ENCODE measurements around the gene RGS19.
"Not testable (repeated sequence)": the region's sequence is repeated elsewhere in the genome, so short reads cannot be mapped to it uniquely, and the experiment has no call there.

The RGS19 gene

GRCh38 chr20:64079273-64080012 is at the start of gene RGS19:
Gene RGS19 (minus strand): TSS chr20:64079518. CDS start chr20:64076886, 2,632 bp downstream.
- H3K27ac Mint-ChIP-seq: peak within 1 kb of the TSS; percentile 92
- intact Hi-C loops (cut with micrococcal nuclease): no loop called here
- H3K4me3 Mint-ChIP-seq: peak within 1 kb of the TSS; percentile 98
- peaks cover 58% of the 10 kb centered on the region for H3K36me3 Mint-ChIP-seq (ENCODE audit: low read depth)
- peaks cover 74% of the 10 kb centered on the region for H3K4me1 Mint-ChIP-seq (ENCODE audit: low read depth)
- no peaks in the 10 kb centered on the region for H3K9me3 Mint-ChIP-seq
- peaks cover 3% of the 10 kb centered on the region for H3K27me3 Mint-ChIP-seq

GRCh38 chr20:64123517-64123916 is 44.2 kb upstream of the RGS19 start:
- not testable (repeated sequence) for H3K4me3 Mint-ChIP-seq; H3K9me3 Mint-ChIP-seq; H3K36me3 Mint-ChIP-seq (ENCODE audit: low read depth); H3K4me1 Mint-ChIP-seq (ENCODE audit: low read depth); H3K27ac Mint-ChIP-seq
- intact Hi-C loops (cut with micrococcal nuclease): loop anchor here (5.0 kb wide), 1 partner anchor 141 kb away; the partner anchor contains the start of gene PRPF6
- peaks cover 31% of the 10 kb centered on the region for H3K27me3 Mint-ChIP-seq

- H3K27me3 Mint-ChIP-seq: peaks cover 28% of the 10 kb centered on the region
- not testable (repeated sequence) for H3K27ac Mint-ChIP-seq; H3K4me3 Mint-ChIP-seq; H3K4me1 Mint-ChIP-seq (ENCODE audit: low read depth); H3K36me3 Mint-ChIP-seq (ENCODE audit: low read depth); H3K9me3 Mint-ChIP-seq
- intact Hi-C loops (cut with micrococcal nuclease): loop anchor here (5.0 kb wide), 1 partner anchor 141 kb away; the partner anchor contains the start of gene PRPF6
Observed at GRCh38 chr20:64122927-64123326, 43.6 kb upstream of the RGS19 start.

GRCh38 chr20:64121586-64121985 is 42.3 kb upstream of the RGS19 start:
- H3K4me3 Mint-ChIP-seq: no peak overlapping the region
- H3K4me1 Mint-ChIP-seq (ENCODE audit: low read depth): peaks cover 6% of the 10 kb centered on the region
- no peak overlapping the region for H3K27ac Mint-ChIP-seq
- H3K27me3 Mint-ChIP-seq: peaks cover 28% of the 10 kb centered on the region
- no peaks in the 10 kb centered on the region for H3K9me3 Mint-ChIP-seq
- intact Hi-C loops (cut with micrococcal nuclease): loop anchor here (5.0 kb wide), 1 partner anchor 139 kb away; the partner anchor contains the start of gene PRPF6
- no peaks in the 10 kb centered on the region for H3K36me3 Mint-ChIP-seq (ENCODE audit: low read depth)

- peaks cover 6% of the 10 kb centered on the region for H3K4me1 Mint-ChIP-seq (ENCODE audit: low read depth)
- intact Hi-C loops (cut with micrococcal nuclease): loop anchor here (1.0 to 5.0 kb wide), 3 partner anchors 37 to 138 kb away; partner anchors contain the start of gene PRPF6
- no peak overlapping the region for H3K4me3 Mint-ChIP-seq
- peaks cover 29% of the 10 kb centered on the region for H3K27me3 Mint-ChIP-seq
- H3K9me3 Mint-ChIP-seq: no peaks in the 10 kb centered on the region
- H3K36me3 Mint-ChIP-seq (ENCODE audit: low read depth): no peaks in the 10 kb centered on the region
- H3K27ac Mint-ChIP-seq: no peak overlapping the region
Observed at GRCh38 chr20:64119681-64120341, 40.5 kb upstream of the RGS19 start.

- peaks cover 27% of the 10 kb centered on the region for H3K27me3 Mint-ChIP-seq
- no peak overlapping the region for H3K27ac Mint-ChIP-seq
- intact Hi-C loops (cut with micrococcal nuclease): no loop called here
- no peaks in the 10 kb centered on the region for H3K9me3 Mint-ChIP-seq
- H3K36me3 Mint-ChIP-seq (ENCODE audit: low read depth): no peaks in the 10 kb centered on the region
- H3K4me3 Mint-ChIP-seq: no peak overlapping the region
- H3K4me1 Mint-ChIP-seq (ENCODE audit: low read depth): peaks cover 6% of the 10 kb centered on the region
Observed at GRCh38 chr20:64119301-64119680, 40.0 kb upstream of the RGS19 start.

- H3K4me1 Mint-ChIP-seq (ENCODE audit: low read depth); H3K27ac Mint-ChIP-seq; intact Hi-C loops (cut with micrococcal nuclease); H3K36me3 Mint-ChIP-seq (ENCODE audit: low read depth); H3K4me3 Mint-ChIP-seq; H3K9me3 Mint-ChIP-seq: not testable (repeated sequence)
- H3K27me3 Mint-ChIP-seq: peaks cover 21% of the 10 kb centered on the region
Observed at GRCh38 chr20:64117432-64117777, 38.1 kb upstream of the RGS19 start.

GRCh38 chr20:64116541-64117431 is 37.5 kb upstream of the RGS19 start:
- Mint-ChIP-seq H3K27me3 (peaks cover 20% of the 10 kb centered on the region), H3K9me3 (no peaks in the 10 kb centered on the region), H3K4me1 (ENCODE audit: low read depth) (peaks cover 13% of the 10 kb centered on the region), H3K4me3 (no peak overlapping the region), H3K27ac (no peak overlapping the region), H3K36me3 (ENCODE audit: low read depth) (no peaks in the 10 kb centered on the region)
- intact Hi-C loops (cut with micrococcal nuclease): no loop called here

GRCh38 chr20:64116016-64116415 is 36.7 kb upstream of the RGS19 start:
- Mint-ChIP-seq H3K27ac (no peak overlapping the region), H3K4me1 (ENCODE audit: low read depth) (peaks cover 15% of the 10 kb centered on the region), H3K36me3 (ENCODE audit: low read depth) (no peaks in the 10 kb centered on the region), H3K27me3 (peaks cover 15% of the 10 kb centered on the region), H3K4me3 (no peak overlapping the region), H3K9me3 (no peaks in the 10 kb centered on the region)
- intact Hi-C loops (cut with micrococcal nuclease): no loop called here

GRCh38 chr20:64115171-64115911 is 36.0 kb upstream of the RGS19 start:
- peaks cover 15% of the 10 kb centered on the region for H3K4me1 Mint-ChIP-seq (ENCODE audit: low read depth)
- H3K4me3 Mint-ChIP-seq: no peak overlapping the region
- intact Hi-C loops (cut with micrococcal nuclease): no loop called here
- H3K36me3 Mint-ChIP-seq (ENCODE audit: low read depth): no peaks in the 10 kb centered on the region
- peaks cover 15% of the 10 kb centered on the region for H3K27me3 Mint-ChIP-seq
- H3K27ac Mint-ChIP-seq: no peak overlapping the region
- H3K9me3 Mint-ChIP-seq: no peaks in the 10 kb centered on the region

- no peaks in the 10 kb centered on the region for H3K36me3 Mint-ChIP-seq (ENCODE audit: low read depth)
- intact Hi-C loops (cut with micrococcal nuclease): no loop called here
- H3K27me3 Mint-ChIP-seq: peaks cover 12% of the 10 kb centered on the region
- H3K4me3 Mint-ChIP-seq: no peak overlapping the region
- peaks cover 10% of the 10 kb centered on the region for H3K4me1 Mint-ChIP-seq (ENCODE audit: low read depth)
- no peak overlapping the region for H3K27ac Mint-ChIP-seq
- no peaks in the 10 kb centered on the region for H3K9me3 Mint-ChIP-seq
Observed at GRCh38 chr20:64114356-64114971, 35.1 kb upstream of the RGS19 start.

- H3K9me3 Mint-ChIP-seq: no peaks in the 10 kb centered on the region
- peaks cover 10% of the 10 kb centered on the region for H3K4me1 Mint-ChIP-seq (ENCODE audit: low read depth)
- H3K27me3 Mint-ChIP-seq: peaks cover 16% of the 10 kb centered on the region
- intact Hi-C loops (cut with micrococcal nuclease): no loop called here
- no peak overlapping the region for H3K27ac Mint-ChIP-seq
- H3K4me3 Mint-ChIP-seq: no peak overlapping the region
- H3K36me3 Mint-ChIP-seq (ENCODE audit: low read depth): no peaks in the 10 kb centered on the region
Observed at GRCh38 chr20:64113796-64114355, 34.6 kb upstream of the RGS19 start.

- Mint-ChIP-seq H3K36me3 (ENCODE audit: low read depth) (no peaks in the 10 kb centered on the region), H3K4me1 (ENCODE audit: low read depth) (peaks cover 11% of the 10 kb centered on the region), H3K9me3 (no peaks in the 10 kb centered on the region), H3K27me3 (peaks cover 20% of the 10 kb centered on the region), H3K27ac (no peak overlapping the region), H3K4me3 (no peak overlapping the region)
- intact Hi-C loops (cut with micrococcal nuclease): no loop called here
Observed at GRCh38 chr20:64113444-64113775, 34.1 kb upstream of the RGS19 start.
